ENCODE data around the gene OOSP4A.

OOSP4A gene

DNA sequence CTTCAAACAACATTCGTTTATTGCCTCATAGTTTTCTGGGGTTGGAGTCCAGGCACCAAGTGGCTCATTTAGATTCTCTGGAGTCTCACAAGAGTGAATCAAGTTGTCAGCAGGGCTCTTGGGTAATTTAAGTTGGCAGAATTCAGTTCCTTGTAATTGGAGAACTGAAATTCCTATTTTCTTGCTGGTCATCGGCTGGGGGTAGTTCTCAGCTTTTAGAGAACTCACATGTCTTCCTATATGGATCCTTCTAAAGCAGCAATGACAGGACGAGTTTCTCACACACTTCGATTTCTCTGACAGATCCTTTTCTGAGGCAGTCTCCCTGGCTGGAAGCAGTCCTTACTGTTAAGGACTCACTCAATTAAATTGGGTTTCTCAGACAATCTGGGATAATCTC is 35.9 kb downstream of the OOSP4A start:
- Mint-ChIP-seq H3K9me3 (no peaks in the 10 kb centered on the region), H3K27me3 (ENCODE audit: low read depth) (peaks cover 6% of the 10 kb centered on the region)

DNA sequence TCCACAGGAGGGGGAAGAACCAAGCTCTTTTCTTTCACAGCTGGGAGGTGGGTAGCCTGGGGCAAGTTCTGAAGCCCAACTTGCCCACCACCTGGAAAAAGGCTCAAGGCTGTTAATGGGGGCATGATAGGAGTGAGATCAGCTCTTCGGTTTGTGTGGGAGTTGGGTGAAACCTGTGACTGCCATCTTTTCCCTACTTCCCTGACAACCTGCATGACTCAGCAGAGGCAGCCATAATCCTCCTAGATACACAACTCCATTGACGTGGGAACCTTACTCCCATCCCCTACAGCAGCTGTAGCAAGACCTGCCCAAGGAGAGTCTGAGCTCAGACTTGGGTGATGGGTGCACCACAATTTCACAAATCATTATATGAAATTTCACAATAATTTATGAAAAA is 39.9 kb downstream of the OOSP4A start:
- Mint-ChIP-seq H3K4me3 (no peak overlapping the region), H3K4me1 (ENCODE audit: low read depth) (no peaks in the 10 kb centered on the region), H3K36me3 (ENCODE audit: low read depth) (no peaks in the 10 kb centered on the region), H3K9me3 (no peaks in the 10 kb centered on the region), H3K27me3 (ENCODE audit: low read depth) (peaks cover 6% of the 10 kb centered on the region), H3K27ac (no peak overlapping the region)
- DNase-seq (ENCODE audit: low spot score), result no peak

More for the DNA sequence above, 35.9 kb downstream of the OOSP4A start:
- no peaks in the 10 kb centered on the region for H3K4me1 Mint-ChIP-seq (ENCODE audit: low read depth)
- H3K27ac Mint-ChIP-seq, result no peak overlapping the region
- H3K4me3 Mint-ChIP-seq, result no peak overlapping the region
- H3K36me3 Mint-ChIP-seq (ENCODE audit: low read depth), result no peaks in the 10 kb centered on the region
- no peak for DNase-seq (ENCODE audit: low spot score)

DNA sequence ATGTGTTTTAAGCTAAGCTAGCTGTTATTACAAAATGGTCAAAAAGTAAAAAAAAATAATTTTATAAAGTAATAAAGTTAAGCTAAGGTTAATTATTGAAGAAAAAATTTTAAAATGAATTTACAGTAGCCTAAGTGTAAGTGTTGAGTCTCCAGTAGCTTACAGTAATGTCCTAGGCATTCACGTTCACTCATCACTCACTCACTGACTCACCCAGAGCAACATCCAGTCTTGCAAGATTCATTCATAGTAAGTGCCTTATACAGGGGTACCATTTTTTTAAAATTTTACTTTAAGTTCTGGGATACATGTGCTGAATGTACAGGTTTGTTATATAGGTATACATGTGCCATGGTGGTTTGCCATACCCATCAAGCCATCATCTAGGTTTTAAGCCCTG is 41.5 kb downstream of the OOSP4A start:
- no peak for DNase-seq (ENCODE audit: low spot score)
- H3K4me3 Mint-ChIP-seq, result no peak overlapping the region
- no peaks in the 10 kb centered on the region for H3K9me3 Mint-ChIP-seq
- H3K36me3 Mint-ChIP-seq (ENCODE audit: low read depth), result no peaks in the 10 kb centered on the region
- no peaks in the 10 kb centered on the region for H3K4me1 Mint-ChIP-seq (ENCODE audit: low read depth)
- H3K27me3 Mint-ChIP-seq (ENCODE audit: low read depth), result peaks cover 4% of the 10 kb centered on the region
- H3K27ac Mint-ChIP-seq, result no peak overlapping the region

DNA sequence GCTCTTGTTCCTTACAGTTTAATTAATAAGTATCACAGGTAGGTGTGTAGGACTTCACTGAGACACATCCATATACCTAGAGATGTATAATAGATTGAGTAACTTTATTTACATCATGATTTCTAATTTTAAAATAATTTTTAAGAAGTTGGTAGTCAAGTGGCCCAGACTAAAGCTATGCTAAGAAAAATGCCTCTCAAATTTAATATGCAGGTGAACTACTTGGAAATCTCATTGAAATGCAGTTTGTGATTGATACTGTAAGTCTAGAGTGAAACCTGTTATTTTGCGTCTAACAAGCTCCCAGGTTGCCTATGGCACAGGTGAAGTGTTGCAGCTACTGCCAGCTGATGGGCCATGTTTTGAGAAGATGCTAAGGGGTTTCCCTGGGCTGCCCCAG is 53.0 kb downstream of the OOSP4A start, which contains the start of gene OOSP4B:
OOSP4B (plus strand) TSS at position 301 of the 400 bp plus-strand sequence.
- Mint-ChIP-seq H3K4me1 (ENCODE audit: low read depth) (no peaks in the 10 kb centered on the region), H3K9me3 (no peaks in the 10 kb centered on the region), H3K4me3 (no peak within 1 kb of the TSS), H3K36me3 (ENCODE audit: low read depth) (no peaks in the 10 kb centered on the region), H3K27me3 (ENCODE audit: low read depth) (no peaks in the 10 kb centered on the region), H3K27ac (no peak within 1 kb of the TSS)
- no peak for DNase-seq (ENCODE audit: low spot score)

DNA sequence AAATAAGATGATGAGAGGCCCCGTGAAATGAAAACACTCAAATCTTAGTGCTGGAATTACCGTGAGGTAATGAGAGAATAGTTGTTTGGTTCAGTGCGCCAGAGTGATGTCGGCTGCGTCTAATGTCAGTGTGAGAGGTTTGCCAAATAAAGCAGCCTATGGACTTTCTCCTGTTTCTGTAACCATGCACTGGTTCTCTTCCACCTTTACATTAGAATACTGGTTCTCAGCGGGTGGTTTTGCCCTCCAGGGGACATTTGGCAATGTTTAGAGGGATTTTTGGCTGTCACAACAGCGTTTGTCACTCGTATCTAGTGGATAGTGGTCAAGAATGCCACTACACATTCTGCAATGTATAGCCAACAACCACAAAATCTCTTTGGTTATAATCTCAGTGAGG is 54.2 kb downstream of the OOSP4A start:
- Mint-ChIP-seq H3K27me3 (ENCODE audit: low read depth) (no peaks in the 10 kb centered on the region), H3K4me3 (no peak overlapping the region), H3K36me3 (ENCODE audit: low read depth) (no peaks in the 10 kb centered on the region), H3K4me1 (ENCODE audit: low read depth) (no peaks in the 10 kb centered on the region), H3K9me3 (no peaks in the 10 kb centered on the region), H3K27ac (no peak overlapping the region)
- no peak for DNase-seq (ENCODE audit: low spot score)
